ENCODE data around the gene TPRN.

The TPRN gene

GRCh38 chr9:137157618-137158415 is 42.7 kb downstream of the TPRN start:
- Histone ChIP-seq H2BK12ac (ENCODE audit: low read length in 2 of 2) (no peak overlapping the region), H3K9me3 (ENCODE audit: control insufficient read depth, low read length) (no peaks in the 10 kb centered on the region), H2BK15ac (ENCODE audit: low read depth, poor library complexity, severe bottlenecking) (no peak overlapping the region), H3K18ac (ENCODE audit: low read depth in 1 of 2, low read length in 2 of 2) (no peak overlapping the region), H3K14ac (ENCODE audit: low read length in 2 of 2) (no peak overlapping the region), H2BK5ac (ENCODE audit: low read depth, low read length, poor library complexity, severe bottlenecking) (no peak overlapping the region), H2AFZ (ENCODE audit: low read depth, low read length) (no peak overlapping the region), H4K8ac (ENCODE audit: low read length) (no peak overlapping the region), H3K27ac (ENCODE audit: low read length, poor library complexity, severe bottlenecking) (no peak overlapping the region), H2BK120ac (ENCODE audit: low read depth, low read length) (no peak overlapping the region), H3K36me3 (ENCODE audit: control insufficient read depth in 1 of 2, insufficient read depth in 2 of 2, low read depth in 1 of 2, low read length in 2 of 2) (peaks cover 0 to 4% of the 10 kb centered on the region in 2 experiments), H3K4me2 (ENCODE audit: low read length, poor library complexity, severe bottlenecking) (no peak overlapping the region), H3K9ac (ENCODE audit: low read length) (no peak overlapping the region), H2AK5ac (ENCODE audit: low read length, severe bottlenecking) (no peak overlapping the region), H3K27me3 (ENCODE audit: control insufficient read depth in 1 of 2, insufficient read depth in 1 of 2, low read length in 2 of 2) (peaks cover 70 to 77% of the 10 kb centered on the region in 2 experiments), H3K4me3 (ENCODE audit: insufficient read depth in 1 of 2, low read depth in 1 of 2, low read length in 2 of 2) (no peak overlapping the region), H3K79me1 (replicated peaks; ENCODE audit: low read length, poor library complexity, severe bottlenecking) (no peaks in the 10 kb centered on the region), H4K91ac (ENCODE audit: low read length) (no peak overlapping the region), H3K4ac (ENCODE audit: low read depth in 1 of 2, low read length in 2 of 2) (no peak overlapping the region), H3K4me1 (ENCODE audit: control insufficient read depth, insufficient read depth, low read depth, low read length) (peaks cover 21% of the 10 kb centered on the region), H3K23ac (ENCODE audit: low read length in 2 of 2) (no peak overlapping the region)
- no peak for DNase-seq
- 80% methylated on average over 18 of the region's 19 CpGs for WGBS

- Histone ChIP-seq H2BK5ac (ENCODE audit: low read depth, low read length, poor library complexity, severe bottlenecking) (no peak overlapping the region), H2AFZ (ENCODE audit: low read depth, low read length) (no peak overlapping the region), H3K23ac (ENCODE audit: low read length in 2 of 2) (no peak overlapping the region), H3K4me3 (ENCODE audit: insufficient read depth in 1 of 2, low read depth in 1 of 2, low read length in 2 of 2) (peak overlapping the region in 1 of 2 experiments; percentile 68), H2BK12ac (ENCODE audit: low read length in 2 of 2) (no peak overlapping the region), H3K4ac (ENCODE audit: low read depth in 1 of 2, low read length in 2 of 2) (no peak overlapping the region), H3K79me1 (replicated peaks; ENCODE audit: low read length, poor library complexity, severe bottlenecking) (no peaks in the 10 kb centered on the region), H2BK120ac (ENCODE audit: low read depth, low read length) (no peak overlapping the region), H3K4me2 (ENCODE audit: low read length, poor library complexity, severe bottlenecking) (peak overlapping the region; percentile 50), H3K9me3 (ENCODE audit: control insufficient read depth, low read length) (no peaks in the 10 kb centered on the region), H3K14ac (ENCODE audit: low read length in 2 of 2) (no peak overlapping the region), H3K4me1 (ENCODE audit: control insufficient read depth, insufficient read depth, low read depth, low read length) (peaks cover 10% of the 10 kb centered on the region), H2AK5ac (ENCODE audit: low read length, severe bottlenecking) (no peak overlapping the region), H3K9ac (ENCODE audit: low read length) (peak overlapping the region; percentile 15), H3K18ac (ENCODE audit: low read depth in 1 of 2, low read length in 2 of 2) (no peak overlapping the region), H4K8ac (ENCODE audit: low read length) (no peak overlapping the region), H4K91ac (ENCODE audit: low read length) (no peak overlapping the region), H2BK15ac (ENCODE audit: low read depth, poor library complexity, severe bottlenecking) (no peak overlapping the region), H3K27ac (ENCODE audit: low read length, poor library complexity, severe bottlenecking) (no peak overlapping the region), H3K27me3 (ENCODE audit: control insufficient read depth in 1 of 2, insufficient read depth in 1 of 2, low read length in 2 of 2) (peaks cover 61 to 66% of the 10 kb centered on the region in 2 experiments), H3K36me3 (ENCODE audit: control insufficient read depth in 1 of 2, insufficient read depth in 2 of 2, low read depth in 1 of 2, low read length in 2 of 2) (peaks cover 0 to 4% of the 10 kb centered on the region in 2 experiments)
- 12% methylated on average over 61 of the region's 65 CpGs for WGBS
- peak; percentile 33 for DNase-seq
Measured at GRCh38 chr9:137156567-137157375, 43.8 kb downstream of the TPRN start.

- no peak overlapping the region for H3K27ac ChIP-seq (ENCODE audit: low read length, poor library complexity, severe bottlenecking)
- H4K91ac ChIP-seq (ENCODE audit: low read length) = no peak overlapping the region
- no peak overlapping the region for H3K4me3 ChIP-seq (ENCODE audit: insufficient read depth in 1 of 2, low read depth in 1 of 2, low read length in 2 of 2)
- no peak overlapping the region for H3K9ac ChIP-seq (ENCODE audit: low read length)
- no peaks in the 10 kb centered on the region for H3K9me3 ChIP-seq (ENCODE audit: control insufficient read depth, low read length)
- H3K18ac ChIP-seq (ENCODE audit: low read depth in 1 of 2, low read length in 2 of 2) = no peak overlapping the region
- H3K14ac ChIP-seq (ENCODE audit: low read length in 2 of 2) = no peak overlapping the region
- no peaks in the 10 kb centered on the region for H3K79me1 ChIP-seq (replicated peaks; ENCODE audit: low read length, poor library complexity, severe bottlenecking)
- H3K27me3 ChIP-seq (ENCODE audit: control insufficient read depth in 1 of 2, insufficient read depth in 1 of 2, low read length in 2 of 2) = peaks cover 30 to 50% of the 10 kb centered on the region in 2 experiments
- no peak for DNase-seq
- no peak overlapping the region for H4K8ac ChIP-seq (ENCODE audit: low read length)
- no peak overlapping the region for H2AK5ac ChIP-seq (ENCODE audit: low read length, severe bottlenecking)
- no peak overlapping the region for H3K4me2 ChIP-seq (ENCODE audit: low read length, poor library complexity, severe bottlenecking)
- no peak overlapping the region for H2AFZ ChIP-seq (ENCODE audit: low read depth, low read length)
- no peak overlapping the region for H3K23ac ChIP-seq (ENCODE audit: low read length in 2 of 2)
- 88% methylated on average over 7 of the region's 7 CpGs for WGBS
- no peak overlapping the region for H2BK15ac ChIP-seq (ENCODE audit: low read depth, poor library complexity, severe bottlenecking)
- H3K36me3 ChIP-seq (ENCODE audit: control insufficient read depth in 1 of 2, insufficient read depth in 2 of 2, low read depth in 1 of 2, low read length in 2 of 2) = peaks cover 0 to 4% of the 10 kb centered on the region in 2 experiments
- no peak overlapping the region for H2BK120ac ChIP-seq (ENCODE audit: low read depth, low read length)
- H2BK5ac ChIP-seq (ENCODE audit: low read depth, low read length, poor library complexity, severe bottlenecking) = no peak overlapping the region
- H3K4ac ChIP-seq (ENCODE audit: low read depth in 1 of 2, low read length in 2 of 2) = no peak overlapping the region
- H2BK12ac ChIP-seq (ENCODE audit: low read length in 2 of 2) = no peak overlapping the region
- peaks cover 7% of the 10 kb centered on the region for H3K4me1 ChIP-seq (ENCODE audit: control insufficient read depth, insufficient read depth, low read depth, low read length)
Measured at GRCh38 chr9:137152844-137153405, 47.6 kb downstream of the TPRN start.
